ENCODE data around the gene IL12RB1. TPM values are rescaled to one million over a fixed set of nuclear protein-coding genes. Genes with fewer than 3 reads are reported as not detected.

Gene IL12RB1
- total and polyA plus RNA-seq, 2 of the 13 experiments (the other 11 are each of a cell fraction or from before 2014, with no cell fraction given), result 0.03 to 0.04 TPM

- no peak for FAIRE-seq
- Histone ChIP-seq H3K4me3 (replicated peaks in 1 of 3; ENCODE audit: insufficient read depth in 1 of 3, low read depth in 2 of 3, low read length in 3 of 3) (no peak overlapping the region), H3K27me3 (ENCODE audit: control insufficient read depth in 1 of 2, insufficient read depth in 2 of 2, low read length in 2 of 2) (peaks cover 0 to 19% of the 10 kb centered on the region in 2 experiments; a peak in 3 of 5 replicates), H3K9ac (ENCODE audit: insufficient read depth, low read depth, low read length) (no peak overlapping the region), H3K4me2 (ENCODE audit: low read depth, low read length) (no peak overlapping the region), H3K79me2 (ENCODE audit: insufficient read depth, low read length) (no peaks in the 10 kb centered on the region), H4K20me1 (ENCODE audit: insufficient read depth, low read length) (no peaks in the 10 kb centered on the region), H2AFZ (ENCODE audit: low read length) (no peak overlapping the region), H3K36me3 (replicated peaks in 1 of 2; ENCODE audit: control insufficient read depth in 1 of 2, insufficient read depth in 2 of 2, low read length in 2 of 2) (no peaks in the 10 kb centered on the region), H3K4me1 (ENCODE audit: insufficient read depth, low read length) (0 out of 2 replicates have a peak, but pooled peaks cover under 1% of the 10 kb centered on the region), H3K27ac (ENCODE audit: extremely low read length, insufficient read depth, low read length) (no peak overlapping the region), H3K9me3 (ENCODE audit: low read length) (no peaks in the 10 kb centered on the region)
- intact Hi-C loops (cut with micrococcal nuclease; ENCODE audit: unreplicated experiment), result no loop called here
- WGBS (ENCODE audit: low lambda C conversion rate), result 18% methylated on average over 10 of the region's 11 CpGs
- POLR2A ChIA-PET, result no interaction called here
- ATAC-seq, result no peak; the same call in 2 of the 3 replicates
- TF ChIP-seq XRCC5 (optimal IDR thresholded peaks at IDR 0.05; ENCODE audit: low read length) (no peak), CTCF (CRISPR knock-in tag; IDR thresholded peaks at IDR 0.05) (no peak), ZNF230 (CRISPR knock-in tag; IDR thresholded peaks at IDR 0.05) (no peak), ZNF775 (CRISPR knock-in tag; IDR thresholded peaks at IDR 0.05; ENCODE audit: borderline replicate concordance) (no peak), NFRKB (IDR thresholded peaks at IDR 0.05) (no peak), TFDP2 (CRISPR knock-in tag; IDR thresholded peaks at IDR 0.05) (no peak), ZNF546 (CRISPR knock-in tag; conservative IDR thresholded peaks at IDR 0.05) (no peak), PREB (CRISPR knock-in tag; IDR thresholded peaks at IDR 0.05) (no peak), BRD4 (CRISPR knock-in tag; IDR thresholded peaks at IDR 0.05) (no peak), SMARCC2 (IDR thresholded peaks at IDR 0.05) (no peak), HCFC1 (IDR thresholded peaks at IDR 0.05; ENCODE audit: low read depth, low read length) (no peak), MZF1 (CRISPR knock-in tag; IDR thresholded peaks at IDR 0.05; ENCODE audit: borderline replicate concordance) (no peak), ZKSCAN5 (CRISPR knock-in tag; IDR thresholded peaks at IDR 0.05) (no peak), ATF3 (CRISPR knock-in tag; IDR thresholded peaks at IDR 0.05) (no peak), GATAD2A (CRISPR knock-in tag; IDR thresholded peaks at IDR 0.05) (no peak), ZNF264 (CRISPR knock-in tag; IDR thresholded peaks at IDR 0.05) (no peak), ZNF691 (CRISPR knock-in tag; IDR thresholded peaks at IDR 0.05; ENCODE audit: borderline replicate concordance, low read depth) (no peak), MIXL1 (CRISPR knock-in tag; IDR thresholded peaks at IDR 0.05) (no peak)
- no TSS peak for BruUV-seq (replicated peaks)
- in situ Hi-C loops (cut with HindIII; ENCODE audit: extremely low pct_ligation_motif_present, low pct_unique_long_range_greater_than_20kb), result loop anchor here (25.0 kb wide), 1 partner anchor 133 kb away; the partner anchor contains the start of gene CCDC124
- no peak for DNase-seq (ENCODE audit: low spot score)
- CTCF ChIA-PET (ENCODE audit: low intra/inter-chr PET ratio, low total read pairs), result no interaction called here
These were observed 16.6 kb downstream of the IL12RB1 start for GRCh38 chr19:18070181-18070580.
